PFSK-1 (cell line): ENCODE measurements around the gene XRCC2.

Source experiments
- POLR2AphosphoS5 ChIP-seq: IDR thresholded peaks from 2 replicates; pipeline ENCODE4 v1.6.1; 2012; ENCODE audit warnings: low read depth, mild to moderate bottlenecking, control low read depth, low read length, moderate library complexity
- SIN3A ChIP-seq: IDR thresholded peaks from 2 replicates; pipeline ENCODE4 v1.6.1; 2012; ENCODE audit warnings: mild to moderate bottlenecking, low read length, moderate library complexity, borderline replicate concordance; ENCODE audit not compliant: insufficient read depth
- TAF1 ChIP-seq: IDR thresholded peaks from 2 replicates; pipeline ENCODE4 v1.6.1; 2012; ENCODE audit warnings: low read length, control low read depth, borderline replicate concordance; ENCODE audit not compliant: insufficient read depth
- TF ChIP-seq, protein P1 (sequence below), 2 experiments: IDR thresholded peaks; 2 replicates each; pipeline versions ENCODE4 v1.6.1 to v1.8.0; 2011 to 2012; ENCODE audit warnings: low read depth in 2 of 2, low read length in 2 of 2, control low read depth in 1 of 2, inconsistent platforms in 1 of 2, mild to moderate bottlenecking in 1 of 2, moderate library complexity in 1 of 2; ENCODE audit not compliant: insufficient read depth in 1 of 2

DNA sequence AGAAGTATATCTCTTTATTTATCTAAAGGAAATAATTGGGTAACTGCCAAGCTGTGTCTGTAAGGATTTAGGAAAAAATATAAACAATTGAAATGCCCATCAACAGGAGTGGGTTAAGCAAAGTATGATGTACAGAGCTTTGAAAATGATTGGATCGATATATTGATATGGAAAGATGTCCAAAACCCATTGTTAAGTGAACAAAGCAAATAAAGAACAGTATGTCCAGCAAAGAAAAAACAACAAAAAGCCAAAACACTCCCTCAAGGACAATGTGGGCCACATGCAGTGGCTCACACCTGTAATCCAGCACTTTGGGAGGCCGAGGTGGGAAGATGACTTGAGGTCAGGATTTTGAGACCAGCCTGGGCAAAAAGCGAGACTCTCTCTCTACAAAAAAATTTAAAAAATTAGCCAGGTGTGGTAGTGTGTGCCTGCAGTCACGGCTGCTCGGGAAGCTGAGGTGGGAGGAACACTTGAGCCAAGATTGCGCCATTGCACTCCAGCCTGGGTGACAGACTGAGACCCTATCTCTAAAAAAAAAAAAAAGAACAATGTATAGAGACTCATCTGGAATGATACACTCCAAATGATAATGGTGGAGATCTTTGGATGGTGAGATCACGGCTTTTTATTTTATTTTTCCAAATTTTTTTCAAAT is 37.9 kb downstream of the XRCC2 start:
- TF ChIP-seq, protein P1, sequence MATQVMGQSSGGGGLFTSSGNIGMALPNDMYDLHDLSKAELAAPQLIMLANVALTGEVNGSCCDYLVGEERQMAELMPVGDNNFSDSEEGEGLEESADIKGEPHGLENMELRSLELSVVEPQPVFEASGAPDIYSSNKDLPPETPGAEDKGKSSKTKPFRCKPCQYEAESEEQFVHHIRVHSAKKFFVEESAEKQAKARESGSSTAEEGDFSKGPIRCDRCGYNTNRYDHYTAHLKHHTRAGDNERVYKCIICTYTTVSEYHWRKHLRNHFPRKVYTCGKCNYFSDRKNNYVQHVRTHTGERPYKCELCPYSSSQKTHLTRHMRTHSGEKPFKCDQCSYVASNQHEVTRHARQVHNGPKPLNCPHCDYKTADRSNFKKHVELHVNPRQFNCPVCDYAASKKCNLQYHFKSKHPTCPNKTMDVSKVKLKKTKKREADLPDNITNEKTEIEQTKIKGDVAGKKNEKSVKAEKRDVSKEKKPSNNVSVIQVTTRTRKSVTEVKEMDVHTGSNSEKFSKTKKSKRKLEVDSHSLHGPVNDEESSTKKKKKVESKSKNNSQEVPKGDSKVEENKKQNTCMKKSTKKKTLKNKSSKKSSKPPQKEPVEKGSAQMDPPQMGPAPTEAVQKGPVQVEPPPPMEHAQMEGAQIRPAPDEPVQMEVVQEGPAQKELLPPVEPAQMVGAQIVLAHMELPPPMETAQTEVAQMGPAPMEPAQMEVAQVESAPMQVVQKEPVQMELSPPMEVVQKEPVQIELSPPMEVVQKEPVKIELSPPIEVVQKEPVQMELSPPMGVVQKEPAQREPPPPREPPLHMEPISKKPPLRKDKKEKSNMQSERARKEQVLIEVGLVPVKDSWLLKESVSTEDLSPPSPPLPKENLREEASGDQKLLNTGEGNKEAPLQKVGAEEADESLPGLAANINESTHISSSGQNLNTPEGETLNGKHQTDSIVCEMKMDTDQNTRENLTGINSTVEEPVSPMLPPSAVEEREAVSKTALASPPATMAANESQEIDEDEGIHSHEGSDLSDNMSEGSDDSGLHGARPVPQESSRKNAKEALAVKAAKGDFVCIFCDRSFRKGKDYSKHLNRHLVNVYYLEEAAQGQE (IDR thresholded peaks at IDR 0.05; ENCODE audit: insufficient read depth in 1 of 2, low read depth in 2 of 2, low read length in 2 of 2), result no peak
- TF ChIP-seq POLR2AphosphoS5 (no peak), TAF1 (no peak), SIN3A (no peak)
